IMR-90 (cell line): Measurements from ENCODE around the gene TMEM9.

Experiments
- BHLHE40 ChIP-seq: fragments of 150-350 bp; IDR thresholded peaks from 2 replicates; pipeline ENCODE4 v1.6.1; 2016; ENCODE audit warnings: mild to moderate bottlenecking, low read depth, low read length
- CEBPB ChIP-seq: IDR thresholded peaks from 2 replicates; pipeline ENCODE4 v1.6.1; 2012; ENCODE audit warnings: low read depth, low read length, improper control_type of control experiment
- CHD1 ChIP-seq: IDR thresholded peaks from 2 replicates; pipeline ENCODE4 v1.6.1; 2012; ENCODE audit warnings: low read depth, low read length, improper control_type of control experiment
- CTCF ChIP-seq: conservative IDR thresholded peaks from 2 replicates; pipeline ENCODE4 v1.5.1; 2012; ENCODE audit warnings: mild to moderate bottlenecking, low read depth, low read length, improper control_type of control experiment
- MAZ ChIP-seq: IDR thresholded peaks from 2 replicates; pipeline ENCODE4 v1.6.1; 2012; ENCODE audit warnings: low read depth, mild to moderate bottlenecking, low read length, improper control_type of control experiment, moderate library complexity, borderline replicate concordance
- MXI1 ChIP-seq: IDR thresholded peaks from 2 replicates; pipeline ENCODE4 v1.6.1; 2012; ENCODE audit warnings: low read depth, mild to moderate bottlenecking, low read length, moderate library complexity, borderline replicate concordance
- POLR2A ChIP-seq: IDR thresholded peaks from 2 replicates; pipeline ENCODE4 v1.6.1; 2012; ENCODE audit warnings: mild to moderate bottlenecking, low read depth, low read length
- RAD21 ChIP-seq: IDR thresholded peaks from 2 replicates; pipeline ENCODE4 v1.6.1; 2012; ENCODE audit warnings: low read length, improper control_type of control experiment
- RCOR1 ChIP-seq: IDR thresholded peaks from 2 replicates; pipeline ENCODE4 v1.6.1; 2012; ENCODE audit warnings: mild to moderate bottlenecking, low read length, improper control_type of control experiment; ENCODE audit not compliant: insufficient replicate concordance
- RFX5 ChIP-seq: IDR thresholded peaks from 2 replicates; pipeline ENCODE4 v1.8.0; 2012; ENCODE audit warnings: low read depth, mild to moderate bottlenecking, low read length, moderate library complexity
- USF2 ChIP-seq: fragments of 150-350 bp; IDR thresholded peaks from 2 replicates; pipeline ENCODE4 v1.6.1; 2017; ENCODE audit warnings: mild to moderate bottlenecking, antibody characterized with exemption, low read length, low read depth

GRCh38 chr1:201176940-201177339 lies 22.7 kb upstream of the TMEM9 start:
- no peak for TF ChIP-seq POLR2A
- TF ChIP-seq CTCF, result no peak
- TF ChIP-seq USF2, result no peak
- no peak for TF ChIP-seq RAD21
- no peak for TF ChIP-seq BHLHE40
- no peak for TF ChIP-seq RCOR1
- TF ChIP-seq CEBPB, result no peak
- TF ChIP-seq CHD1, result no peak
- no peak for TF ChIP-seq RFX5
- no peak for TF ChIP-seq MAZ
- no peak for TF ChIP-seq MXI1
